Suprapubic skin (tissue), 3 donors: ENCODE results near the gene GRIN1.
"Not testable (repeated sequence)": the region's sequence is repeated elsewhere in the genome, so short reads cannot be mapped to it uniquely, and the experiment has no call there.

Experiments used
- EP300 ChIP-seq: sonication (generic); formaldehyde crosslinking; IDR thresholded peaks from one replicate; pipeline ENCODE4 v1.6.1; 2017; ENCODE audit warnings: antibody characterized with exemption
- TF ChIP-seq, protein P1 (sequence below), 2 donors: fragments of 200-600 bp in 1 of 2; fragments of 450-650 bp in 1 of 2; sonication (generic) in 1 of 2; IDR thresholded peaks; one replicate each; pipeline ENCODE4 v1.5.1; 2016 to 2019; ENCODE audit warnings: antibody characterized with exemption in 2 of 2, mild to moderate bottlenecking in 1 of 2, moderate library complexity in 1 of 2

DNA sequence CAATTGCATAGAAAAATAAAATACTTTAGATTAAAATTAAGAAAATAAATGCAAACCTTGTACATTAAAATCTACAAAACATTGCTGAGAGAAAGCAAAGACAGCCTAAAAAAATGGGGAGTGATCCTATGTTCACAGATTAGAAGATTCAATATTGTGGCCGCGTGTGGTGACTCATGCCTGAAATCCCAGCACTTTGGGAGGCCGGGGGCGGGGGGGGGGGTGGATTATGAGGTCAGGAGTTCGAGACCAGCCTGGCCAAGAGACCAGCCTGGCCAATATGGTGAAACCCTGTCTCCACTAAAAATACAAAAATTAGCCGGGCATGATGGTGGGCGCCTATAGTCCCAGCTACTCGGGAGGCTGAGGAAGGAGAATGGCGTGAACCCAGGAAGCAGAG, 3.8 kb upstream of the GRIN1 start:
- TF ChIP-seq, protein P1, sequence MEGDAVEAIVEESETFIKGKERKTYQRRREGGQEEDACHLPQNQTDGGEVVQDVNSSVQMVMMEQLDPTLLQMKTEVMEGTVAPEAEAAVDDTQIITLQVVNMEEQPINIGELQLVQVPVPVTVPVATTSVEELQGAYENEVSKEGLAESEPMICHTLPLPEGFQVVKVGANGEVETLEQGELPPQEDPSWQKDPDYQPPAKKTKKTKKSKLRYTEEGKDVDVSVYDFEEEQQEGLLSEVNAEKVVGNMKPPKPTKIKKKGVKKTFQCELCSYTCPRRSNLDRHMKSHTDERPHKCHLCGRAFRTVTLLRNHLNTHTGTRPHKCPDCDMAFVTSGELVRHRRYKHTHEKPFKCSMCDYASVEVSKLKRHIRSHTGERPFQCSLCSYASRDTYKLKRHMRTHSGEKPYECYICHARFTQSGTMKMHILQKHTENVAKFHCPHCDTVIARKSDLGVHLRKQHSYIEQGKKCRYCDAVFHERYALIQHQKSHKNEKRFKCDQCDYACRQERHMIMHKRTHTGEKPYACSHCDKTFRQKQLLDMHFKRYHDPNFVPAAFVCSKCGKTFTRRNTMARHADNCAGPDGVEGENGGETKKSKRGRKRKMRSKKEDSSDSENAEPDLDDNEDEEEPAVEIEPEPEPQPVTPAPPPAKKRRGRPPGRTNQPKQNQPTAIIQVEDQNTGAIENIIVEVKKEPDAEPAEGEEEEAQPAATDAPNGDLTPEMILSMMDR (IDR thresholded peaks at IDR 0.05), result not testable (repeated sequence)
- not testable (repeated sequence) for TF ChIP-seq EP300
